MM.1S (cell line): ENCODE results near the gene NALCN.

Experiments used
- DNase-seq: peaks from one replicate; pipeline ENCODE4 v3.0.0-alpha.2; 2015
- H2AFZ ChIP-seq: fragments of 300-600 bp; sonication (generic); 2 replicates; pipeline ENCODE4 v1.6.0; 2016; ENCODE audit warnings: antibody characterized with exemption, low read length
- H3F3A ChIP-seq: fragments of 300-600 bp; sonication (generic); 2 replicates; pipeline ENCODE4 v1.6.1; 2016; ENCODE audit warnings: mild to moderate bottlenecking, antibody characterized with exemption, low read length, moderate library complexity, mixed read lengths; ENCODE audit not compliant: insufficient read depth
- H3K27ac ChIP-seq: fragments of 300-600 bp; sonication (generic); 2 replicates; pipeline ENCODE4 v1.5.1; 2016; ENCODE audit warnings: mild to moderate bottlenecking, low read length
- H3K27me3 ChIP-seq: fragments of 300-600 bp; sonication (generic); replicated peaks from 2 replicates; pipeline ENCODE4 v1.6.0; 2016; ENCODE audit warnings: low read length; ENCODE audit not compliant: insufficient read depth
- H3K36me3 ChIP-seq: fragments of 300-600 bp; sonication (generic); replicated peaks from 2 replicates; pipeline ENCODE4 v1.6.1; 2016; ENCODE audit warnings: mild to moderate bottlenecking, low read length, mixed read lengths; ENCODE audit not compliant: insufficient read depth
- H3K4me1 ChIP-seq: fragments of 300-600 bp; sonication (generic); 2 replicates; pipeline ENCODE4 v1.6.1; 2016; ENCODE audit warnings: low read length, mixed read lengths
- H3K4me2 ChIP-seq: fragments of 300-600 bp; sonication (generic); 2 replicates; pipeline ENCODE4 v1.6.0; 2016; ENCODE audit warnings: low read depth, low read length
- H3K4me3 ChIP-seq: fragments of 300-600 bp; sonication (generic); 2 replicates; pipeline ENCODE4 v1.5.1; 2016; ENCODE audit warnings: low read length, mixed read lengths
- H3K79me2 ChIP-seq: fragments of 300-600 bp; sonication (generic); 2 replicates; pipeline ENCODE4 v1.6.1; 2016; ENCODE audit warnings: mixed run types, low read length, mixed read lengths
- H3K9ac ChIP-seq: fragments of 300-600 bp; sonication (generic); 2 replicates; pipeline ENCODE4 v1.6.1; 2016; ENCODE audit warnings: low read length, mixed read lengths
- H3K9me2 ChIP-seq: fragments of 300-600 bp; sonication (generic); replicated peaks from 2 replicates; pipeline ENCODE4 v1.6.1; 2016; ENCODE audit warnings: mild to moderate bottlenecking, low read length, mixed read lengths; ENCODE audit not compliant: insufficient read depth
- H3K9me3 ChIP-seq: fragments of 300-600 bp; sonication (generic); replicated peaks from 2 replicates; pipeline ENCODE4 v1.6.1; 2016; ENCODE audit warnings: mild to moderate bottlenecking, low read length, mixed read lengths; ENCODE audit not compliant: insufficient read depth
- H4K20me1 ChIP-seq: fragments of 300-600 bp; sonication (generic); 2 replicates; pipeline ENCODE4 v1.6.1; 2016; ENCODE audit warnings: mild to moderate bottlenecking, low read length, moderate library complexity, mixed read lengths; ENCODE audit not compliant: insufficient read depth
- EZH2 ChIP-seq: fragments of 300-600 bp; sonication (generic); optimal IDR thresholded peaks from 2 replicates; pipeline ENCODE3; 2017; ENCODE audit warnings: low read depth, mild to moderate bottlenecking, antibody characterized with exemption, low read length, mixed read lengths
- EZH2phosphoT487 ChIP-seq: fragments of 300-600 bp; sonication (generic); IDR thresholded peaks from 2 replicates; pipeline ENCODE4 v1.6.1; 2018; ENCODE audit warnings: antibody characterized with exemption, low read length
- TF ChIP-seq, protein P1 (sequence below): fragments of 300-600 bp; sonication (generic); IDR thresholded peaks from 2 replicates; pipeline ENCODE4 v1.5.1; 2016; ENCODE audit warnings: antibody characterized with exemption, low read length, mixed read lengths

NALCN gene

GRCh38 chr13:101190337-101190736 lies 226.0 kb downstream of the NALCN start:
- DNase-seq, result no peak
- Histone ChIP-seq H3K79me2 (no peaks in the 10 kb centered on the region), H2AFZ (no peak overlapping the region), H3K9me2 (no peaks in the 10 kb centered on the region), H3K4me1 (no peaks in the 10 kb centered on the region), H3K9me3 (no peaks in the 10 kb centered on the region), H3K36me3 (no peaks in the 10 kb centered on the region; the same call in 1 of the 2 replicates), H3K27ac (no peak overlapping the region), H3K9ac (no peak overlapping the region), H4K20me1 (no peaks in the 10 kb centered on the region), H3K4me2 (no peak overlapping the region), H3K4me3 (no peak overlapping the region), H3K27me3 (no peaks in the 10 kb centered on the region), H3F3A (no peaks in the 10 kb centered on the region)
- TF ChIP-seq EZH2 (no peak), EZH2phosphoT487 (no peak)
- TF ChIP-seq, protein P1, sequence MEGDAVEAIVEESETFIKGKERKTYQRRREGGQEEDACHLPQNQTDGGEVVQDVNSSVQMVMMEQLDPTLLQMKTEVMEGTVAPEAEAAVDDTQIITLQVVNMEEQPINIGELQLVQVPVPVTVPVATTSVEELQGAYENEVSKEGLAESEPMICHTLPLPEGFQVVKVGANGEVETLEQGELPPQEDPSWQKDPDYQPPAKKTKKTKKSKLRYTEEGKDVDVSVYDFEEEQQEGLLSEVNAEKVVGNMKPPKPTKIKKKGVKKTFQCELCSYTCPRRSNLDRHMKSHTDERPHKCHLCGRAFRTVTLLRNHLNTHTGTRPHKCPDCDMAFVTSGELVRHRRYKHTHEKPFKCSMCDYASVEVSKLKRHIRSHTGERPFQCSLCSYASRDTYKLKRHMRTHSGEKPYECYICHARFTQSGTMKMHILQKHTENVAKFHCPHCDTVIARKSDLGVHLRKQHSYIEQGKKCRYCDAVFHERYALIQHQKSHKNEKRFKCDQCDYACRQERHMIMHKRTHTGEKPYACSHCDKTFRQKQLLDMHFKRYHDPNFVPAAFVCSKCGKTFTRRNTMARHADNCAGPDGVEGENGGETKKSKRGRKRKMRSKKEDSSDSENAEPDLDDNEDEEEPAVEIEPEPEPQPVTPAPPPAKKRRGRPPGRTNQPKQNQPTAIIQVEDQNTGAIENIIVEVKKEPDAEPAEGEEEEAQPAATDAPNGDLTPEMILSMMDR, result no peak

DNA sequence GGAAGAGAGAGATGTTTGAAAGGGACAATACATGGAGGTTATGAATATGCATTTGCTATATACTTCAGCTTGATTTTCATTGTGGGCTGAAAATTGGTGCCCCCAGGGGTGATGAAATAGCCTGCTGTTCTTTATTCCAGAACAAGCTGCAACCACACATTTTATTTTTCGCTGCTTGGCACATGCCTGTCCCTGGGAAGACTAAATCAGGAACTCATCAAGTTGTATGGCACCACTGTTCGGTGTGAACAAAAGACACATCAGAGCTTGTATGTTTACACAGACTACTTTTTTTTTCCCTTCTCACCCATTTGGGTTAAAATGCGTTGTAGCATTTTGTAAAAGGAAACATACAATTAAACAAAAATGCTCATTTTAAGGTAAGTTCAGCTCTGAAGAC lies 230.7 kb downstream of the NALCN start:
- no peaks in the 10 kb centered on the region; the same call in 1 of the 2 replicates for H3K36me3 ChIP-seq
- H4K20me1 ChIP-seq, result no peaks in the 10 kb centered on the region
- no peaks in the 10 kb centered on the region for H3K9me2 ChIP-seq
- H3K4me2 ChIP-seq, result no peak overlapping the region
- H3K4me3 ChIP-seq, result no peak overlapping the region
- TF ChIP-seq, protein P1, result no peak
- TF ChIP-seq EZH2phosphoT487 (no peak), EZH2 (no peak)
- H3K27me3 ChIP-seq, result no peaks in the 10 kb centered on the region
- H2AFZ ChIP-seq, result no peak overlapping the region
- H3K27ac ChIP-seq, result no peak overlapping the region
- no peaks in the 10 kb centered on the region for H3K9me3 ChIP-seq
- H3K4me1 ChIP-seq, result no peaks in the 10 kb centered on the region
- H3K79me2 ChIP-seq, result no peaks in the 10 kb centered on the region
- no peaks in the 10 kb centered on the region for H3F3A ChIP-seq
- no peak for DNase-seq
- H3K9ac ChIP-seq, result no peak overlapping the region

- no peaks in the 10 kb centered on the region for H3K9me3 ChIP-seq
- H3K36me3 ChIP-seq, result no peaks in the 10 kb centered on the region
- no peaks in the 10 kb centered on the region for H3K9me2 ChIP-seq
- DNase-seq, result no peak
- H3K9ac ChIP-seq, result no peak overlapping the region
- no peak overlapping the region for H3K27ac ChIP-seq
- H3K79me2 ChIP-seq, result no peaks in the 10 kb centered on the region
- H3F3A ChIP-seq, result no peaks in the 10 kb centered on the region
- H3K4me2 ChIP-seq, result no peak overlapping the region
- no peaks in the 10 kb centered on the region for H3K27me3 ChIP-seq
- TF ChIP-seq, protein P1, result no peak
- TF ChIP-seq EZH2phosphoT487, result no peak
- TF ChIP-seq EZH2, result no peak
- H2AFZ ChIP-seq, result no peak overlapping the region
- no peaks in the 10 kb centered on the region for H4K20me1 ChIP-seq
- H3K4me1 ChIP-seq, result no peaks in the 10 kb centered on the region
- no peak overlapping the region for H3K4me3 ChIP-seq
These were observed 235.1 kb downstream of the NALCN start for GRCh38 chr13:101181076-101181685.
